B cell (primary cell): ENCODE measurements around the gene CEP68. TPM values are rescaled to one million over a fixed set of nuclear protein-coding genes. Genes with fewer than 3 reads are reported as not detected.

Experiments
- ATAC-seq: fragments of 200-7000 bp; cut with Tn5 transposase; one replicate; pipeline ENCODE4 v1.10.0; 2021; ENCODE audit warnings: low read depth, mild to moderate bottlenecking, moderate number of reproducible peaks, moderate library complexity
- CTCF ChIA-PET: fragments of 350-600 bp; sonication (Branson Sonifier 250); formaldehyde crosslinking; loops from one replicate; lab custom pipeline; 2021; ENCODE audit warnings: antibody characterized with exemption, inconsistent platforms; lab: Charles Lee
- POLR2A ChIA-PET: fragments of 350-600 bp; sonication (Branson Sonifier 250); formaldehyde crosslinking; loops from one replicate; lab custom pipeline; 2021; ENCODE audit warnings: antibody characterized with exemption; lab: Charles Lee
- DNase-seq: peaks from one replicate; pipeline ENCODE4 v3.0.0; 2013
- H2AFZ ChIP-seq: 2 replicates; pipeline ENCODE4 v1.6.1; 2012; ENCODE audit warnings: mild to moderate bottlenecking, low read depth, low read length; ENCODE audit not compliant: insufficient read depth, poor library complexity, severe bottlenecking
- H3K27ac ChIP-seq, 2 donors: 1 replicate in 1 of 2; 2 replicates in 1 of 2; pipeline ENCODE4 v1.5.1; 2012 to 2013; ENCODE audit warnings: low read length in 2 of 2, mild to moderate bottlenecking in 2 of 2, moderate library complexity in 1 of 2
- H3K27me3 ChIP-seq, 4 experiments: fragments of 200-600 bp in 1 of 4; sonication (generic) in 1 of 4; replicated peaks in 1 of 4; 1 replicate in 2 of 4; 2 replicates in 2 of 4; pipeline versions ENCODE4 v1.6.1 to v1.7.0; 2013 to 2016; ENCODE audit warnings: low read length in 3 of 4, mild to moderate bottlenecking in 2 of 4, mixed read lengths in 1 of 4, moderate library complexity in 1 of 4; ENCODE audit not compliant: insufficient read depth in 4 of 4, control insufficient read depth in 3 of 4; ENCODE audit errors: control extremely low read depth in 1 of 4
- H3K36me3 ChIP-seq, 2 experiments: replicated peaks in 1 of 2; 1 replicate in 1 of 2; 2 replicates in 1 of 2; pipeline versions ENCODE4 v1.6.1 to v1.7.1; 2013; ENCODE audit warnings: low read length in 1 of 2; ENCODE audit not compliant: insufficient read depth in 2 of 2, control insufficient read depth in 1 of 2; ENCODE audit errors: control extremely low read depth in 1 of 2, extremely low read depth in 1 of 2
- H3K4me1 ChIP-seq, 2 donors: fragments of 200-600 bp in 1 of 2; sonication (generic) in 1 of 2; 1 replicate in 1 of 2; 2 replicates in 1 of 2; pipeline versions ENCODE4 v1.5.1 to v1.6.1; 2013 to 2017; ENCODE audit warnings: low read length in 2 of 2; ENCODE audit not compliant: control insufficient read depth in 2 of 2, insufficient read depth in 2 of 2
- H3K4me2 ChIP-seq: replicated peaks from 2 replicates; pipeline ENCODE3; 2012; ENCODE audit warnings: mild to moderate bottlenecking, low read depth, low read length; ENCODE audit not compliant: poor library complexity, severe bottlenecking
- H3K4me3 ChIP-seq, 5 experiments: fragments of 200-600 bp in 1 of 5; sonication (generic) in 1 of 5; 1 replicate in 3 of 5; 2 replicates in 2 of 5; pipeline versions ENCODE4 v1.5.1 to v1.7.0; 2011 to 2016; ENCODE audit warnings: low read length in 4 of 5, mild to moderate bottlenecking in 4 of 5, low read depth in 2 of 5, control low read depth in 1 of 5, moderate library complexity in 1 of 5; ENCODE audit not compliant: insufficient read depth in 1 of 5; ENCODE audit errors: control extremely low read depth in 1 of 5, extremely low read depth in 1 of 5
- H3K79me2 ChIP-seq: fragments of 200-600 bp; sonication (generic); one replicate; pipeline ENCODE4 v1.6.0; 2016; ENCODE audit warnings: low read length; ENCODE audit not compliant: control insufficient read depth, insufficient read depth
- H3K9ac ChIP-seq: fragments of 200-600 bp; sonication (generic); 2 replicates; pipeline ENCODE4 v1.6.1; 2017; ENCODE audit warnings: mild to moderate bottlenecking, low read length, moderate library complexity
- H3K9me3 ChIP-seq, 3 donors: one replicate each; pipeline versions ENCODE4 v1.6.1 to v1.7.1; 2013; ENCODE audit warnings: low read length in 2 of 3; ENCODE audit not compliant: control insufficient read depth in 2 of 3, insufficient read depth in 1 of 3; ENCODE audit errors: control extremely low read depth in 1 of 3
- H4K20me1 ChIP-seq: 2 replicates; pipeline ENCODE4 v1.6.0; 2012; ENCODE audit warnings: mild to moderate bottlenecking, low read length; ENCODE audit not compliant: insufficient read depth, control insufficient read depth, poor library complexity, severe bottlenecking
- H3K27ac Mint-ChIP-seq: one replicate; pipeline ENCODE4 v1.8.0; 2021; ENCODE audit warnings: mixed read lengths
- H3K27me3 Mint-ChIP-seq: one replicate; pipeline ENCODE4 v1.8.0; 2021; ENCODE audit warnings: mixed read lengths
- H3K4me1 Mint-ChIP-seq: one replicate; pipeline ENCODE4 v1.8.0; 2021; ENCODE audit warnings: mixed read lengths
- H3K4me3 Mint-ChIP-seq: one replicate; pipeline ENCODE4 v1.8.0; 2021; ENCODE audit warnings: mixed read lengths
- H3K9me3 Mint-ChIP-seq: one replicate; pipeline ENCODE4 v1.8.0; 2022; ENCODE audit warnings: mixed read lengths; ENCODE audit not compliant: insufficient read depth
- EZH2 ChIP-seq: IDR thresholded peaks from 2 replicates; pipeline ENCODE4 v1.6.1; 2012; ENCODE audit warnings: borderline replicate concordance, low read depth, mild to moderate bottlenecking, moderate library complexity, low read length; ENCODE audit not compliant: insufficient read depth, poor library complexity, severe bottlenecking
- WGBS: methylation state at CpG from one replicate; pipeline ENCODE4 v1.1.5; 2013; ENCODE audit warnings: missing lambda C conversion rate; ENCODE audit not compliant: insufficient coverage; 5-methylcytosine and 5-hydroxymethylcytosine counted together
- intact Hi-C: fragments of 100-400 bp; cut with micrococcal nuclease; formaldehyde crosslinking; loops from one replicate; pipeline ENCODE4 v1.10.0; 2022
- polyA plus RNA-seq: library from polyadenylated mRNA; depleted of rRNA; stranded (reverse); fragments of >200 nt; gene quantifications from 2 replicates; pipeline ENCODE4 v1.2.3, GENCODE V29; 2012
- total RNA-seq, 2 donors: library from RNA; stranded (reverse); fragments of 120-200 nt in 1 of 2; gene quantifications; 1 replicate in 1 of 2; 2 replicates in 1 of 2; pipeline versions ENCODE4 v1.2.3 to v1.2.4, GENCODE V29; 2013 to 2022
- TF ChIP-seq, protein P1 (sequence below): fragments of 200-600 bp; IDR thresholded peaks from one replicate; pipeline ENCODE4 v1.8.0; 2022; ENCODE audit warnings: antibody characterized with exemption, mild to moderate bottlenecking

CEP68 gene
- total and polyA plus RNA-seq, 2 donors (not counting 1 experiment from before 2014, with no cell fraction given) = 11.0 to 32.0 TPM

DNA sequence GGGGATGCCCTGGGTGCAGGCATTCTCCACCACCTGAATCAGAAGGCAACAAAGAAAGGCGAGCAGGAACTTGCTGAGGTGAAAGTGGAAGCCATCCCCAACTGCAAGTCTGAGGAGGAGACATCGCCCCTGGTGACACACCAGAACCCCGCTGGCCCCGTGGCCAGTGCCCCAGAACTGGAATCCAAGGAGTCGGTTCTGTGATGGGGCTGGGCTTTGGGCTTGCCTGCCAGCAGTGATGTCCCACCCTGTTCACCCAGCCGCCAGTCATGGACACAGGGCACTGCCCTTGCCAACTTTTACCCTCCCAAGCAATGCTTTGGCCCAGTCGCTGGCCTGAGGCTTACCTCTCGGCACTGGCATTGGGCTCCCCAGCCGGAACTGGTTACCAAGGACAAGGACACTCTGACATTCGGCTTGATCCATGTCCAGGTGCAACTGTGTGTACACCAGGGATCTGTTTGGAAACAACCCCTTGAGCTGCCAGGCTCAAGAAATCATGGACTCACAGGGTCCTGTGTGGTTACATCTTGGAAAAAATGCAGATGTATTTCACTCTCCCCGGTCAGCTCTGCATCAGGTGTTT is 35.2 kb upstream of the CEP68 start:
- Histone ChIP-seq H3K4me2 (no peak overlapping the region), H2AFZ (no peak overlapping the region), H4K20me1 (no peaks in the 10 kb centered on the region), H3K9ac (no peak overlapping the region), H3K4me3 (no peak overlapping the region), H3K4me1 (peaks cover 36 to 48% of the 10 kb centered on the region in 2 donors), H3K27me3 (no peaks in the 10 kb centered on the region), H3K36me3 (peaks cover 0 to 41% of the 10 kb centered on the region in 2 experiments), H3K27ac (no peak overlapping the region), H3K79me2 (peaks cover 13% of the 10 kb centered on the region), H3K9me3 (no peaks in the 10 kb centered on the region)
- Mint-ChIP-seq H3K4me1 (peaks cover 47% of the 10 kb centered on the region), H3K9me3 (no peaks in the 10 kb centered on the region), H3K4me3 (no peak overlapping the region), H3K27ac (no peak overlapping the region), H3K27me3 (no peaks in the 10 kb centered on the region)
- ChIA-PET POLR2A (no interaction called here), CTCF (interaction anchor here (1.1 to 9.0 kb wide), 2 partner anchors 12 to 19 kb away, joined by 3 to 115 read pairs; no protein-coding TSS in a partner anchor)
- no peak for TF ChIP-seq EZH2
- TF ChIP-seq, protein P1, sequence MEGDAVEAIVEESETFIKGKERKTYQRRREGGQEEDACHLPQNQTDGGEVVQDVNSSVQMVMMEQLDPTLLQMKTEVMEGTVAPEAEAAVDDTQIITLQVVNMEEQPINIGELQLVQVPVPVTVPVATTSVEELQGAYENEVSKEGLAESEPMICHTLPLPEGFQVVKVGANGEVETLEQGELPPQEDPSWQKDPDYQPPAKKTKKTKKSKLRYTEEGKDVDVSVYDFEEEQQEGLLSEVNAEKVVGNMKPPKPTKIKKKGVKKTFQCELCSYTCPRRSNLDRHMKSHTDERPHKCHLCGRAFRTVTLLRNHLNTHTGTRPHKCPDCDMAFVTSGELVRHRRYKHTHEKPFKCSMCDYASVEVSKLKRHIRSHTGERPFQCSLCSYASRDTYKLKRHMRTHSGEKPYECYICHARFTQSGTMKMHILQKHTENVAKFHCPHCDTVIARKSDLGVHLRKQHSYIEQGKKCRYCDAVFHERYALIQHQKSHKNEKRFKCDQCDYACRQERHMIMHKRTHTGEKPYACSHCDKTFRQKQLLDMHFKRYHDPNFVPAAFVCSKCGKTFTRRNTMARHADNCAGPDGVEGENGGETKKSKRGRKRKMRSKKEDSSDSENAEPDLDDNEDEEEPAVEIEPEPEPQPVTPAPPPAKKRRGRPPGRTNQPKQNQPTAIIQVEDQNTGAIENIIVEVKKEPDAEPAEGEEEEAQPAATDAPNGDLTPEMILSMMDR = no peak
- WGBS = 98% methylated on average over 10 of the region's 11 CpGs
- intact Hi-C loops = no loop called here
- DNase-seq = no peak
- no peak for ATAC-seq

DNA sequence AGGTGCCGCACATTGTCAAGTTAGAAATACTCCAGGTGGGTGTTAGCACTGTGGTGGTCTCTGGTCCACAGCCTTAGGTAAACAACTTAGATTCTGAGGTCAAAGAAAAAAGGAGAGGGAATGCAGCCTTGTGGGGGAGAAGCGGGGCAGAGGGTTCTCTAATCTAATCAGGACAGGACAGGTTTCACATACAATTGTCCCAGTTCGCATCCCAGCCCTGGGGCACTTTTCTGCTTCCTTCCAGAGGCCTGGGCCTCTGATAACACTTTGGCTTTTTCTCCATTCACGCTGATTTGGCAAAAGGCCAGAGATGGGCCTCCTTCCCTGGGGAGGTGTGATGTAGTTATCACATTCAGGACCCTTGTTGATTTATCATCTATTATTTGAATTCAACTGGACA is 34.5 kb upstream of the CEP68 start:
- WGBS = 100% methylated on average over 1 of the region's 4 CpGs
- no peaks in the 10 kb centered on the region for H3K27me3 Mint-ChIP-seq
- H4K20me1 ChIP-seq = no peaks in the 10 kb centered on the region
- peaks cover 42 to 51% of the 10 kb centered on the region in 2 donors for H3K4me1 ChIP-seq
- H3K79me2 ChIP-seq = peaks cover 17% of the 10 kb centered on the region
- ChIA-PET CTCF (interaction anchor here (0.7 to 9.0 kb wide), 3 partner anchors 11 to 33 kb away, joined by 3 to 115 read pairs (median 3); no protein-coding TSS in a partner anchor), POLR2A (no interaction called here)
- H3K4me1 Mint-ChIP-seq = peaks cover 48% of the 10 kb centered on the region
- H3K9me3 Mint-ChIP-seq = no peaks in the 10 kb centered on the region
- H2AFZ ChIP-seq = no peak overlapping the region
- no peak for ATAC-seq
- no peaks in the 10 kb centered on the region for H3K9me3 ChIP-seq
- no peak overlapping the region for H3K4me2 ChIP-seq
- H3K27me3 ChIP-seq = no peaks in the 10 kb centered on the region
- no peak overlapping the region for H3K4me3 Mint-ChIP-seq
- no peak overlapping the region for H3K9ac ChIP-seq
- H3K36me3 ChIP-seq = peaks cover 0 to 41% of the 10 kb centered on the region in 2 experiments
- intact Hi-C loops = no loop called here
- peak overlapping the region; percentile 2 for H3K27ac Mint-ChIP-seq
- no peak overlapping the region for H3K4me3 ChIP-seq
- H3K27ac ChIP-seq = no peak overlapping the region
- DNase-seq = no peak
- TF ChIP-seq EZH2 = no peak
- TF ChIP-seq, protein P1 = no peak
